GM10266 (cell line): ENCODE measurements around the gene CCDC9B.

Experiments
- DNase-seq: peaks from one replicate; pipeline ENCODE4 v3.0.0; 2012; ENCODE audit errors: extremely low spot score
- CTCF ChIP-seq: IDR thresholded peaks from 2 replicates; pipeline ENCODE4 v1.5.1; 2012; ENCODE audit warnings: mild to moderate bottlenecking, low read depth; ENCODE audit not compliant: control insufficient read depth, insufficient read depth; ENCODE audit errors: missing control alignments

CCDC9B gene

GRCh38 chr15:40381818-40382529 lies 41.2 kb upstream of the CCDC9B start:
- TF ChIP-seq CTCF = no peak
- no peak for DNase-seq

GRCh38 chr15:40380636-40381035 lies 39.9 kb upstream of the CCDC9B start:
- DNase-seq = no peak
- TF ChIP-seq CTCF = no peak

GRCh38 chr15:40379853-40380252 lies 39.1 kb upstream of the CCDC9B start:
- TF ChIP-seq CTCF = no peak
- DNase-seq = no peak

- DNase-seq = no peak
- no peak for TF ChIP-seq CTCF
These were observed 38.6 kb upstream of the CCDC9B start for GRCh38 chr15:40379374-40379773.

GRCh38 chr15:40377606-40378005 lies 36.9 kb upstream of the CCDC9B start:
- DNase-seq = no peak
- no peak for TF ChIP-seq CTCF

GRCh38 chr15:40372981-40373380 lies 32.2 kb upstream of the CCDC9B start:
- TF ChIP-seq CTCF = no peak
- DNase-seq = no peak

GRCh38 chr15:40369971-40370370 lies 29.2 kb upstream of the CCDC9B start:
- TF ChIP-seq CTCF = no peak
- no peak for DNase-seq
